ENCODE measurements around the gene SREK1. TPM values are rescaled to one million over a fixed set of nuclear protein-coding genes. Genes with fewer than 3 reads are reported as not detected.

SREK1 gene
- total and polyA plus RNA-seq, 9 of the 15 experiments (the other 6 are each of a cell fraction or from before 2014, with no cell fraction given), result 40.8 to 128 (median 81.9) TPM

GRCh38 chr5:66144074-66144833, at the start of gene SREK1 (continued):
- peak; percentile 71 for TF ChIP-seq MGA (IDR thresholded peaks at IDR 0.05)
- peak; percentile 85 for TF ChIP-seq MYC (IDR thresholded peaks at IDR 0.05; ENCODE audit: low read depth, low read length)
- peak; percentile 86; the same call in 1 of the 2 replicates for TF ChIP-seq MYC (CRISPR knock-in tag; IDR thresholded peaks at IDR 0.05; ENCODE audit: borderline replicate concordance, low read depth)
- peak; percentile 96 for TF ChIP-seq SUPT5H (IDR thresholded peaks at IDR 0.05)
- TF ChIP-seq EP400 (IDR thresholded peaks at IDR 0.05), result peak; percentile 98
- TF ChIP-seq TBP (optimal IDR thresholded peaks at IDR 0.05; ENCODE audit: low read depth, low read length), result peak; percentile 76
